Upper lobe of right lung (tissue), 1 donor: ENCODE measurements around the gene EGLN2. TPM values are rescaled to one million over a fixed set of nuclear protein-coding genes. Genes with fewer than 3 reads are reported as not detected.
"Not testable (repeated sequence)": the region's sequence is repeated elsewhere in the genome, so short reads cannot be mapped to it uniquely, and the experiment has no call there.

Source experiments
- ATAC-seq: fragments of 200-7000 bp; cut with Tn5 transposase; one replicate; pipeline ENCODE4 v1.9.1; 2020; ENCODE audit warnings: mild to moderate bottlenecking, moderate library complexity
- DNase-seq: peaks from one replicate; pipeline ENCODE4 v3.0.0-alpha.2; 2020
- H3K27ac ChIP-seq: fragments of 200-600 bp; one replicate; pipeline ENCODE4 v1.8.0; 2022
- H3K27me3 ChIP-seq: fragments of 200-600 bp; one replicate; pipeline ENCODE4 v1.8.0; 2022; ENCODE audit warnings: mild to moderate bottlenecking
- H3K36me3 ChIP-seq: fragments of 200-600 bp; one replicate; pipeline ENCODE4 v1.8.0; 2022
- H3K4me1 ChIP-seq: fragments of 200-600 bp; one replicate; pipeline ENCODE4 v1.8.0; 2022
- H3K4me3 ChIP-seq: fragments of 200-600 bp; one replicate; pipeline ENCODE4 v1.8.0; 2022; ENCODE audit warnings: mild to moderate bottlenecking
- H3K9me3 ChIP-seq: fragments of 200-600 bp; one replicate; pipeline ENCODE4 v1.8.0; 2022
- CTCF ChIP-seq: fragments of 200-600 bp; IDR thresholded peaks from one replicate; pipeline ENCODE4 v1.8.0; 2022; ENCODE audit warnings: antibody characterized with exemption
- intact Hi-C: fragments of 100-400 bp; cut with DNase I; formaldehyde crosslinking; loops from one replicate; pipeline ENCODE4 v1.11.0; 2022
- total RNA-seq: library from RNA; stranded (reverse); fragmentation: NEBNext Ultra II Directional; extraction: Animal tissue kit (Norgen Biotek cat#: 25700); gene quantifications from one replicate; pipeline ENCODE4 v1.2.1, GENCODE V29; 2021
- donor health status: DM: no; HTN: yes; CAD: no; lungs with severe emphysema.

EGLN2 gene
- total RNA-seq, 1 donor from 2014 or later = 173 TPM

- Histone ChIP-seq H3K36me3 (peaks cover 92% of the 10 kb centered on the region), H3K27me3 (no peaks in the 10 kb centered on the region), H3K4me3 (no peak overlapping the region), H3K9me3 (no peaks in the 10 kb centered on the region), H3K27ac (no peak overlapping the region), H3K4me1 (peaks cover 24% of the 10 kb centered on the region)
- no peak for ATAC-seq
- intact Hi-C loops = no loop called here
- no peak for TF ChIP-seq CTCF
- no peak for DNase-seq
These were observed 39.6 kb upstream of the EGLN2 start for GRCh38 chr19:40759352-40759751.

- no peak overlapping the region for H3K27ac ChIP-seq
- no peaks in the 10 kb centered on the region for H3K9me3 ChIP-seq
- ATAC-seq (no peak), DNase-seq (no peak)
- H3K4me3 ChIP-seq = no peak overlapping the region
- H3K27me3 ChIP-seq = no peaks in the 10 kb centered on the region
- H3K36me3 ChIP-seq = peaks cover 93% of the 10 kb centered on the region
- H3K4me1 ChIP-seq = no peaks in the 10 kb centered on the region
- no peak for TF ChIP-seq CTCF
- intact Hi-C loops = no loop called here
These were observed 36.1 kb upstream of the EGLN2 start for GRCh38 chr19:40762754-40763470.

GRCh38 chr19:40763526-40763925 lies 35.5 kb upstream of the EGLN2 start:
- H3K36me3 ChIP-seq = peaks cover 87% of the 10 kb centered on the region
- no peak for ATAC-seq
- DNase-seq = no peak

GRCh38 chr19:40763963-40764362 lies 35.0 kb upstream of the EGLN2 start:
- DNase-seq = no peak

More at GRCh38 chr19:40763526-40763925, 35.5 kb upstream of the EGLN2 start:
- H3K9me3 ChIP-seq = no peaks in the 10 kb centered on the region
- TF ChIP-seq CTCF = no peak
- H3K27ac ChIP-seq = no peak overlapping the region
- no peaks in the 10 kb centered on the region for H3K4me1 ChIP-seq
- no peak overlapping the region for H3K4me3 ChIP-seq
- intact Hi-C loops = no loop called here
- no peaks in the 10 kb centered on the region for H3K27me3 ChIP-seq

GRCh38 chr19:40766385-40766784 lies 32.6 kb upstream of the EGLN2 start:
- H3K4me3 ChIP-seq, H3K9me3 ChIP-seq, H3K27ac ChIP-seq, DNase-seq, ATAC-seq, H3K4me1 ChIP-seq, intact Hi-C loops, H3K27me3 ChIP-seq: not testable (repeated sequence)
- peaks cover 58% of the 10 kb centered on the region for H3K36me3 ChIP-seq

More at GRCh38 chr19:40763963-40764362, 35.0 kb upstream of the EGLN2 start:
- Histone ChIP-seq H3K36me3 (peaks cover 82% of the 10 kb centered on the region), H3K27ac (no peak overlapping the region), H3K9me3 (no peaks in the 10 kb centered on the region), H3K4me1 (no peaks in the 10 kb centered on the region), H3K27me3 (no peaks in the 10 kb centered on the region), H3K4me3 (no peak overlapping the region)
- no peak for TF ChIP-seq CTCF
- no peak for ATAC-seq
- intact Hi-C loops = no loop called here

GRCh38 chr19:40768869-40769268 lies 30.1 kb upstream of the EGLN2 start:
- peaks cover 33% of the 10 kb centered on the region for H3K36me3 ChIP-seq
- ATAC-seq (peak; percentile 82), DNase-seq (no peak)
- no peaks in the 10 kb centered on the region for H3K9me3 ChIP-seq
- TF ChIP-seq CTCF = no peak
- H3K4me3 ChIP-seq = no peak overlapping the region
- intact Hi-C loops = no loop called here
- no peaks in the 10 kb centered on the region for H3K4me1 ChIP-seq
- no peak overlapping the region for H3K27ac ChIP-seq
- no peaks in the 10 kb centered on the region for H3K27me3 ChIP-seq

GRCh38 chr19:40771101-40771862 lies 27.7 kb upstream of the EGLN2 start:
- H3K27me3 ChIP-seq, DNase-seq, H3K9me3 ChIP-seq, H3K27ac ChIP-seq, ATAC-seq, H3K36me3 ChIP-seq, H3K4me1 ChIP-seq, intact Hi-C loops, H3K4me3 ChIP-seq: not testable (repeated sequence)
